RWPE2 (cell line): Measurements from ENCODE around the gene SEMA4B.

Source experiments
- ATAC-seq: fragments of 200-7000 bp; cut with Tn5 transposase; 3 replicates; pipeline ENCODE4 v1.9.1; 2021; ENCODE audit warnings: low read depth
- DNase-seq: peaks from one replicate; pipeline ENCODE4 v3.0.0-alpha.2; 2020; ENCODE audit warnings: low spot score
- H3K27ac ChIP-seq: fragments of 450-650 bp; 2 replicates; pipeline ENCODE4 v1.5.1; 2017; ENCODE audit warnings: mild to moderate bottlenecking; ENCODE audit not compliant: poor library complexity, severe bottlenecking
- H3K27me3 ChIP-seq: fragments of 250-450 bp; sonication (Bioruptor Pico); 2 replicates; pipeline ENCODE4 v1.5.1; 2021; ENCODE audit warnings: mild to moderate bottlenecking, moderate library complexity; ENCODE audit not compliant: insufficient read depth, poor library complexity, severe bottlenecking
- H3K36me3 ChIP-seq: fragments of 250-450 bp; sonication (Bioruptor Pico); 2 replicates; pipeline ENCODE4 v1.5.1; 2020; ENCODE audit warnings: low read depth, mild to moderate bottlenecking, moderate library complexity
- H3K4me1 ChIP-seq: fragments of 250-450 bp; sonication (Bioruptor Pico); 2 replicates; pipeline ENCODE4 v1.5.1; 2021; ENCODE audit warnings: mild to moderate bottlenecking, moderate library complexity; ENCODE audit not compliant: insufficient read depth, poor library complexity, severe bottlenecking
- H3K4me3 ChIP-seq: fragments of 250-450 bp; sonication (Bioruptor Pico); 2 replicates; pipeline ENCODE4 v1.5.1; 2021; ENCODE audit warnings: mild to moderate bottlenecking, moderate library complexity; ENCODE audit not compliant: severe bottlenecking
- H3K9me3 ChIP-seq: fragments of 250-450 bp; sonication (Bioruptor Pico); 2 replicates; pipeline ENCODE4 v1.5.1; 2021; ENCODE audit warnings: mild to moderate bottlenecking, moderate library complexity; ENCODE audit not compliant: severe bottlenecking
- TF ChIP-seq, protein P1 (sequence below): fragments of 450-650 bp; IDR thresholded peaks from one replicate; pipeline ENCODE4 v1.5.1; 2017; ENCODE audit warnings: mild to moderate bottlenecking, moderate library complexity; ENCODE audit not compliant: poor library complexity, severe bottlenecking

Gene SEMA4B

DNA sequence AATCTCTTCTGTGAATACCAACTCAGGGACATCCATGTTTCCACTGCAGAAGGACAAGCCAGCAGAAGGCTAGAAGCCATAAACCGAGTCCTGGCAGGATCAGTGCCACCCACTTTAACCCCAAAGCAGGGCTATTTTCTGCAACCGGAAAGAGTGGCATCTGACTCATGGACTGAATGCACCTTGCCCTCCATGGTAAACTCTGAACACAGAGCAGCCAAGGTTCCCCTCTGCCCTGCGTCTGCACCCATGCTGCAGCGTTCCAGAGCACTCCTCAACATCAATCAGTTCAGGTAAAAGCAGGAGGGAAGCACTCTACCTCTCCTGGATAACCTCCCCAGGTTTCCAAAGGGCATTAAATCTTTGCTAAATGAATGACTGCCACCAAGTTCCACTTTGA, 63.5 kb downstream of the SEMA4B start:
- Histone ChIP-seq H3K9me3 (no peaks in the 10 kb centered on the region), H3K4me3 (peak overlapping the region; percentile 87), H3K36me3 (peaks cover 29% of the 10 kb centered on the region), H3K4me1 (peaks cover 31% of the 10 kb centered on the region), H3K27ac (peak overlapping the region; percentile 79), H3K27me3 (no peaks in the 10 kb centered on the region)
- TF ChIP-seq, protein P1, sequence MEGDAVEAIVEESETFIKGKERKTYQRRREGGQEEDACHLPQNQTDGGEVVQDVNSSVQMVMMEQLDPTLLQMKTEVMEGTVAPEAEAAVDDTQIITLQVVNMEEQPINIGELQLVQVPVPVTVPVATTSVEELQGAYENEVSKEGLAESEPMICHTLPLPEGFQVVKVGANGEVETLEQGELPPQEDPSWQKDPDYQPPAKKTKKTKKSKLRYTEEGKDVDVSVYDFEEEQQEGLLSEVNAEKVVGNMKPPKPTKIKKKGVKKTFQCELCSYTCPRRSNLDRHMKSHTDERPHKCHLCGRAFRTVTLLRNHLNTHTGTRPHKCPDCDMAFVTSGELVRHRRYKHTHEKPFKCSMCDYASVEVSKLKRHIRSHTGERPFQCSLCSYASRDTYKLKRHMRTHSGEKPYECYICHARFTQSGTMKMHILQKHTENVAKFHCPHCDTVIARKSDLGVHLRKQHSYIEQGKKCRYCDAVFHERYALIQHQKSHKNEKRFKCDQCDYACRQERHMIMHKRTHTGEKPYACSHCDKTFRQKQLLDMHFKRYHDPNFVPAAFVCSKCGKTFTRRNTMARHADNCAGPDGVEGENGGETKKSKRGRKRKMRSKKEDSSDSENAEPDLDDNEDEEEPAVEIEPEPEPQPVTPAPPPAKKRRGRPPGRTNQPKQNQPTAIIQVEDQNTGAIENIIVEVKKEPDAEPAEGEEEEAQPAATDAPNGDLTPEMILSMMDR, result no peak
- DNase-seq, result no peak
- peak; percentile 11 for ATAC-seq

DNA sequence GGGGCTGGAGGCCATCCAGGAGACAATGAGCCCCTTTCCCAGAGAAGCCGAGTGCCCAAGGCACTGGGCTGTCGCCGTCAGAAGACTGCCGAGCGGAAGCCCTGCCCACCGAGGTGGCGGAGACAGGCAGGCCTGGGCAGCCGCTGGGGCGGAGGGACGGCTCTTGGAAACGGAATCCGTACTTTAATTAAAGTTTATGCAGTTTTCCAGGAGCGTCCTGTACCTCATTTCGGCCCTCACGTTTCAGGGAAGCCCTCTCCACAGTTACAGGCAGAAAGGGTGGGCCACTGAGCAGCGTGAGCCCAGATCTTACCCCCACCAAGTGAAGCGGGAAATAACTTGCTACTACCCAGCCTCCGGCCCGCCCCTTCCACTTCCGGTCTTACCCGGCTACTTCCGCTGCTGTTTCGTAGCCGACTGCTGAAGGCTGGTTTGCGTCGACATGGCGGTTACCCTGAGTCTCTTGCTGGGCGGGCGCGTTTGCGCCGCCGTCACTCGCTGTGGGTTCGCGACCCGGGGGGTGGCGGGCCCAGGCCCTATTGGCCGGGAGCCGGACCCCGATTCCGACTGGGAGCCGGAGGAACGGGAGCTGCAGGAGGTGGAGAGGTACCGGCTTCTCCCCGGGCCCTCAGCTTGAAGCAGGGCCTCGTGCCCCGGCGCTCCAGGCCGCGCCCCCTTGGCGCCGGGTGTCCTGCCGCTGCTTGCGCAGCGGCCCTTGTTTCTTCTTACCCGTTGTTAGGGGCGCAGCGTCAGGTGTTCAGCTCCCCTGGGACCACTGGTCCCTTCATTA, 64.3 kb downstream of the SEMA4B start, which contains the start of gene NGRN:
NGRN (plus strand) TSS at position 402 of the 790 bp plus-strand sequence; CDS start at position 443, 41 bp downstream.
- Histone ChIP-seq H3K27ac (peak within 1 kb of the TSS; percentile 79), H3K36me3 (peaks cover 37% of the 10 kb centered on the region), H3K27me3 (no peaks in the 10 kb centered on the region), H3K4me3 (peak within 1 kb of the TSS; percentile 87), H3K9me3 (no peaks in the 10 kb centered on the region), H3K4me1 (peaks cover 31% of the 10 kb centered on the region)
- TF ChIP-seq, protein P1, result no peak
- ATAC-seq (peak; percentile 81), DNase-seq (peak; percentile 94)

DNA sequence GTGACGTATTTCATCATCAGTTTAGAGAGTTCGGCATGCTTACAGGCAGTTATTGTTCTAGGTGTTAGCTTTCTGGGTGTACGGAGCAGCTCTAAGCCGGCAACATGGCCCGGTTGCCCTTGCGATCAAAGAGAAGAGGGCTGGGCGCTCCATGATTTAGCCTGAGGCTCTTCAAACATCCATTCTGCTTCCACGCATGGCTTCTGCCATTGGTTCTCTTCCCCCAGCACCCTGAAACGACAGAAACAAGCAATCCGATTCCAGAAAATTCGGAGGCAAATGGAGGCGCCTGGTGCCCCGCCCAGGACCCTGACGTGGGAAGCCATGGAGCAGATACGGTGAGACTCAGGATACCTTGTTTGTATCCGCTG, 64.9 kb downstream of the SEMA4B start:
- H3K27me3 ChIP-seq, result no peaks in the 10 kb centered on the region
- peaks cover 31% of the 10 kb centered on the region for H3K4me1 ChIP-seq
- peak; percentile 38 for ATAC-seq
- peak overlapping the region; percentile 79 for H3K27ac ChIP-seq
- H3K36me3 ChIP-seq, result peaks cover 43% of the 10 kb centered on the region
- TF ChIP-seq, protein P1, result no peak
- H3K9me3 ChIP-seq, result no peaks in the 10 kb centered on the region
- peak overlapping the region; percentile 87 for H3K4me3 ChIP-seq
- no peak for DNase-seq

DNA sequence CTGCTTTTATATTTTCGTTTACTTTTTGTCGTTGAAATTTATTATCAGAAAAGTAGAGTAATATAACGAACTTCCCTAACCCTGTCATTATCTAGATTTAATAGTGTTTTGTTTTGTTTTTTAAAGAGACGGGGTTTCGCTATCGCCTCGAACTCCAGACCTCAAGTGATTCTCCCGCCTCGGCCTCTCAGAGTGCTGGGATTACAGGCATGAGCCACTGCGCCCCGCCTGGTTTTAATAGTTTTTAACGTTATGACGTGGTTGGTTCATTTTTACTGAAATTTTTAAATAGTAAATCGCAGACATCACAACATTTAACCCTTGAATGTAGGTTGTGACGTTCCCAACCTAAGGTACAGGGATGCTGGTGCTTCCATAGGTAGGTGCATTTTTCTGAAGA, 65.4 kb downstream of the SEMA4B start:
- peak overlapping the region; percentile 79 for H3K27ac ChIP-seq
- no peaks in the 10 kb centered on the region for H3K27me3 ChIP-seq
- H3K9me3 ChIP-seq, result no peaks in the 10 kb centered on the region
- peaks cover 29% of the 10 kb centered on the region for H3K4me1 ChIP-seq
- H3K4me3 ChIP-seq, result peak overlapping the region; percentile 87
- ATAC-seq, result no peak
- no peak for DNase-seq
- H3K36me3 ChIP-seq, result peaks cover 47% of the 10 kb centered on the region
- TF ChIP-seq, protein P1, result no peak

DNA sequence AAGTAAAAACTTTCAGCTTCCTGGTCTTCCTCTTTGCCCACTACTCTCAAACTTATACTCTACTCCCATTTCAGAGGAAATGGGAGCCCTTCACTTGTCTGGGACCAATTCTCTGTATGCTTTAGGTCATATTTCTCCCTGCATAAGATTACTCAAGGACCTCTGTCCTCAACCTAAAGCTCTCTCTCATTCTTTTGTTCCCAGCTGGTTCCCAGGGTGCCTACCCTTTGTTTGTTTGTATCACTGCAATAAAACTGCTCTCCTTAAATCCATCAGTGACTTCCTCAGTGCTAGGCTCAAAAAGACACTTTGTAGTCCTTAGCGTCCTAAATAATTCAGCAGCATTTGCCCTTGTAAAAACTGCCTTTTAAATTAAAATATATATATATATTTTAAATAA, 67.3 kb downstream of the SEMA4B start:
- H3K4me3 ChIP-seq, result no peak overlapping the region
- no peaks in the 10 kb centered on the region for H3K27me3 ChIP-seq
- DNase-seq, result no peak
- TF ChIP-seq, protein P1, result no peak
- no peaks in the 10 kb centered on the region for H3K9me3 ChIP-seq
- H3K27ac ChIP-seq, result no peak overlapping the region
- ATAC-seq, result no peak
- peaks cover 20% of the 10 kb centered on the region for H3K4me1 ChIP-seq
- H3K36me3 ChIP-seq, result peaks cover 66% of the 10 kb centered on the region
